HepG2 (cell line): ENCODE data around the gene CDK8. TPM values are rescaled to one million over a fixed set of nuclear protein-coding genes. Genes with fewer than 3 reads are reported as not detected.

Source experiments
- ATAC-seq: fragments of 200-7000 bp; cut with Tn5 transposase; 3 replicates; pipeline ENCODE4 v1.9.1; 2020; ENCODE audit warnings: mild to moderate bottlenecking, moderate library complexity
- BruUV-seq: library from RNA; stranded (reverse); fragments of 400-500 nt; replicated peaks from 2 replicates; lab custom pipeline; 2021; lab: Mats Ljungman, UMichigan
- CTCF ChIA-PET: fragments of 300-600 bp; formaldehyde crosslinking; extraction: SDS; loops from one replicate; lab custom pipeline; 2021; ENCODE audit warnings: low total read pairs, inconsistent platforms, low intra/inter-chr PET ratio; lab: Yijun Ruan, JAX
- POLR2A ChIA-PET: fragments of 350-600 bp; sonication (Branson Sonifier 250); formaldehyde crosslinking; loops from one replicate; lab custom pipeline; 2020; ENCODE audit warnings: antibody characterized with exemption, inconsistent platforms; lab: Yijun Ruan, JAX
- DNase-seq: peaks from one replicate; pipeline ENCODE4 v3.0.0-alpha.2; 2015; ENCODE audit warnings: low spot score
- FAIRE-seq: peaks from 3 replicates; lab custom pipeline; 2011; peaks lifted over from hg19 to GRCh38; lab: Jason Lieb, UNC
- H2AFZ ChIP-seq: one replicate; pipeline ENCODE4 v1.6.1; 2011; ENCODE audit warnings: low read length, inconsistent platforms
- H3K27ac ChIP-seq: fragments of 300-600 bp; 3 replicates; pipeline ENCODE4 v1.8.0; 2011; ENCODE audit warnings: mixed run types, mild to moderate bottlenecking, mixed read lengths, low read length, inconsistent platforms; ENCODE audit not compliant: insufficient read depth; ENCODE audit errors: extremely low read length
- H3K27me3 ChIP-seq, 2 experiments: fragments of 200-600 bp in 1 of 2; 2 replicates in 1 of 2; 3 replicates in 1 of 2; pipeline versions ENCODE4 v1.6.0 to v1.8.0; 2011; ENCODE audit warnings: low read length in 2 of 2, mild to moderate bottlenecking in 2 of 2, moderate library complexity in 2 of 2, inconsistent platforms in 1 of 2; ENCODE audit not compliant: insufficient read depth in 2 of 2, control insufficient read depth in 1 of 2
- H3K36me3 ChIP-seq, 2 experiments: fragments of 200-600 bp in 1 of 2; replicated peaks in 1 of 2; 2 replicates in 1 of 2; 3 replicates in 1 of 2; pipeline versions ENCODE4 v1.5.1 to v1.8.0; 2011; ENCODE audit warnings: low read length in 2 of 2, inconsistent platforms in 1 of 2; ENCODE audit not compliant: insufficient read depth in 2 of 2, control insufficient read depth in 1 of 2
- H3K4me1 ChIP-seq: 2 replicates; pipeline ENCODE4 v1.5.1; 2012; ENCODE audit warnings: low read length, inconsistent platforms; ENCODE audit not compliant: insufficient read depth
- H3K4me2 ChIP-seq: 2 replicates; pipeline ENCODE4 v1.6.0; 2011; ENCODE audit warnings: low read depth, low read length, inconsistent platforms
- H3K4me3 ChIP-seq, 3 experiments: fragments of 200-600 bp in 1 of 3; sonication (generic), shearing (Covaris generic) in 1 of 3; replicated peaks in 1 of 3; 2 replicates each; pipeline ENCODE4 v1.5.1; 2011 to 2016; ENCODE audit warnings: low read length in 3 of 3, inconsistent platforms in 2 of 3, low read depth in 2 of 3, mild to moderate bottlenecking in 2 of 3, control low read depth in 1 of 3, mixed read lengths in 1 of 3; ENCODE audit not compliant: insufficient read depth in 1 of 3
- H3K79me2 ChIP-seq: one replicate; pipeline ENCODE4 v1.6.1; 2011; ENCODE audit warnings: low read length, inconsistent platforms; ENCODE audit not compliant: insufficient read depth
- H3K9ac ChIP-seq: 2 replicates; pipeline ENCODE4 v1.6.0; 2011; ENCODE audit warnings: mild to moderate bottlenecking, low read depth, low read length, inconsistent platforms; ENCODE audit not compliant: insufficient read depth
- H3K9me3 ChIP-seq: 2 replicates; pipeline ENCODE4 v1.5.1; 2012; ENCODE audit warnings: mild to moderate bottlenecking, low read length
- H4K20me1 ChIP-seq: 2 replicates; pipeline ENCODE4 v1.6.0; 2011; ENCODE audit warnings: inconsistent platforms, mild to moderate bottlenecking, low read length, moderate library complexity; ENCODE audit not compliant: insufficient read depth
- ATF7 ChIP-seq, 2 experiments: fragments of 450-650 bp in 1 of 2; sonication (generic) in 1 of 2; formaldehyde crosslinking in 1 of 2; IDR thresholded peaks; 2 replicates each; pipeline versions ENCODE4 v1.4.0 to v1.6.1; 2016 to 2020; ENCODE audit warnings: antibody characterized with exemption in 1 of 2, mild to moderate bottlenecking in 1 of 2, missing genetic modification reagents in 1 of 2
- FOXK1 ChIP-seq: sonication (generic); formaldehyde crosslinking; IDR thresholded peaks from 2 replicates; pipeline ENCODE4 v1.4.0; 2020; ENCODE audit warnings: low read depth, missing genetic modification reagents, borderline replicate concordance
- NFYB ChIP-seq: sonication (generic); formaldehyde crosslinking; IDR thresholded peaks from 2 replicates; pipeline ENCODE4 v1.4.0; 2020; ENCODE audit warnings: missing genetic modification reagents
- PHF5A ChIP-seq: IDR thresholded peaks from one replicate; pipeline ENCODE4 v1.6.1; 2018; ENCODE audit warnings: low read depth, missing genetic modification reagents; ENCODE audit not compliant: unreplicated experiment
- YY1 ChIP-seq: IDR thresholded peaks from 2 replicates; pipeline ENCODE4 v1.6.1; 2011; ENCODE audit warnings: low read length, low read depth, moderate library complexity, mild to moderate bottlenecking; ENCODE audit not compliant: insufficient read depth, insufficient replicate concordance
- ZFP41 ChIP-seq: sonication (generic); formaldehyde crosslinking; IDR thresholded peaks from 2 replicates; pipeline ENCODE4 v1.4.0; 2020; ENCODE audit warnings: mild to moderate bottlenecking, missing genetic modification reagents, borderline replicate concordance
- ZNF460 ChIP-seq: sonication (generic); formaldehyde crosslinking; IDR thresholded peaks from 2 replicates; pipeline ENCODE4 v1.5.1; 2020; ENCODE audit warnings: missing genetic modification reagents, mild to moderate bottlenecking, borderline replicate concordance
- ZNF615 ChIP-seq: sonication (generic); formaldehyde crosslinking; IDR thresholded peaks from 2 replicates; pipeline ENCODE4 v1.5.0; 2020; ENCODE audit warnings: mild to moderate bottlenecking, missing genetic modification reagents, borderline replicate concordance
- WGBS: methylation state at CpG from one replicate; pipeline ENCODE4 v1.1.6; 2017; ENCODE audit warnings: low lambda C conversion rate; 5-methylcytosine and 5-hydroxymethylcytosine counted together
- in situ Hi-C: cut with HindIII; loops from 2 replicates; pipeline ENCODE4 v1.10.0; 2017; ENCODE audit warnings: low pct_unique_long_range_greater_than_20kb; ENCODE audit not compliant: extremely low pct_ligation_motif_present
- intact Hi-C: fragments of 100-400 bp; cut with micrococcal nuclease; formaldehyde crosslinking; loops from one replicate; pipeline ENCODE4 v1.10.0; 2022; ENCODE audit not compliant: unreplicated experiment
- polyA plus RNA-seq, 8 experiments: library from polyadenylated mRNA; depleted of rRNA in 3 of 8; stranded (reverse) in 7 of 8; unstranded in 1 of 8; fragments of >200 nt; fragmentation: Illumina TruSeq in 4 of 8; extraction: Trizol in 4 of 8; gene quantifications; 2 replicates each; pipeline versions ENCODE4 v1.2.1 to v1.2.3, GENCODE V29; 2011 to 2016; ENCODE audit warnings: low read depth in 4 of 8, missing spikeins in 1 of 8, mixed read lengths in 1 of 8; ENCODE audit not compliant: insufficient read depth in 1 of 8
- total RNA-seq, 5 experiments: library from RNA; depleted of rRNA; stranded (reverse); fragments of >200 nt; fragmentation: Illumina TruSeq; extraction: Trizol; gene quantifications; 2 replicates each; pipeline ENCODE4 v1.2.3, GENCODE V29; 2016; ENCODE audit warnings: low read depth in 1 of 5
- TF ChIP-seq, protein P1 (sequence below): IDR thresholded peaks from 2 replicates; pipeline ENCODE4 v1.6.1; 2016; ENCODE audit warnings: low read depth, control low read depth

Gene CDK8
- total and polyA plus RNA-seq, 2 of the 13 experiments (the other 11 are each of a cell fraction or from before 2014, with no cell fraction given), result 15.8 to 16.4 TPM

DNA sequence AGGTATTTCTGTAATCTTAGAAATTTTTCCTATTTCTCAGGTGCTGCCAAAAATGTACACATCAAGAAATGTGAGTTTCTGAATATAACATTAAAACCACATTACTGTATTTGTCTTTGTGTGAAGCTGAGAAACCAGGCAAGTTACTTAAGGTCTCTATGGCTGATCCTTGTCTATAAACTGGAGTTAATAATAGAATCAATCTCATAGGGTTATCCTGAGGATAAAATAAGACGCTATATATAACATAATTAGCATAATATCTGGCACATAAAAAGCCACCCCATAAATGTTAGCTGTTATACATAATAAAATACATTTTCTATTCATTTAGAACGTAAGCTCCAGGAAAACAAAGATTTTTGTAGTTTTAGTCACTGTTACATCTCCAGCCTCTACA is 37.9 kb upstream of the CDK8 start:
- no peak for TF ChIP-seq ZNF615 (CRISPR knock-in tag)
- no peak for TF ChIP-seq YY1
- no peak for TF ChIP-seq ZNF460 (CRISPR knock-in tag)
- TF ChIP-seq, protein P1, sequence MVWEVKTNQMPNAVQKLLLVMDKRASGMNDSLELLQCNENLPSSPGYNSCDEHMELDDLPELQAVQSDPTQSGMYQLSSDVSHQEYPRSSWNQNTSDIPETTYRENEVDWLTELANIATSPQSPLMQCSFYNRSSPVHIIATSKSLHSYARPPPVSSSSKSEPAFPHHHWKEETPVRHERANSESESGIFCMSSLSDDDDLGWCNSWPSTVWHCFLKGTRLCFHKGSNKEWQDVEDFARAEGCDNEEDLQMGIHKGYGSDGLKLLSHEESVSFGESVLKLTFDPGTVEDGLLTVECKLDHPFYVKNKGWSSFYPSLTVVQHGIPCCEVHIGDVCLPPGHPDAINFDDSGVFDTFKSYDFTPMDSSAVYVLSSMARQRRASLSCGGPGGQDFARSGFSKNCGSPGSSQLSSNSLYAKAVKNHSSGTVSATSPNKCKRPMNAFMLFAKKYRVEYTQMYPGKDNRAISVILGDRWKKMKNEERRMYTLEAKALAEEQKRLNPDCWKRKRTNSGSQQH (CRISPR knock-in tag), result no peak
- TF ChIP-seq ATF7 (IDR thresholded peaks at IDR 0.05), result no peak
- no peak for TF ChIP-seq ATF7 (CRISPR knock-in tag; IDR thresholded peaks at IDR 0.05)
- TF ChIP-seq NFYB, result no peak
- TF ChIP-seq ZFP41 (CRISPR knock-in tag), result no peak
- TF ChIP-seq PHF5A, result no peak
- no peak for TF ChIP-seq FOXK1 (CRISPR knock-in tag)
- TF ChIP-seq, all 625 proteins: peak for 0
- Histone ChIP-seq H3K4me3 (no peak overlapping the region), H3K9ac (no peak overlapping the region), H3K79me2 (peaks cover 7% of the 10 kb centered on the region), H3K9me3 (no peaks in the 10 kb centered on the region), H3K4me1 (peaks cover 16% of the 10 kb centered on the region), H4K20me1 (no peaks in the 10 kb centered on the region), H3K27me3 (no peaks in the 10 kb centered on the region; a peak in 1 of 5 replicates), H3K36me3 (peaks cover 12 to 45% of the 10 kb centered on the region in 2 experiments), H3K4me2 (no peak overlapping the region), H3K27ac (no peak overlapping the region), H2AFZ (no peak overlapping the region)
- FAIRE-seq, result no peak
- ATAC-seq, result no peak
- intact Hi-C loops, result no loop called here
- ChIA-PET POLR2A (interaction anchor here (1.5 kb wide), 1 partner anchor 11 kb away, joined by 3 read pairs; no protein-coding TSS in a partner anchor), CTCF (no interaction called here)
- DNase-seq, result no peak
- WGBS, result 94% methylated on average over 2 of the region's 2 CpGs
- no TSS peak for BruUV-seq
- in situ Hi-C loops, result no loop called here
